HepG2 (cell line): Measurements from ENCODE around the gene DIP2C.

Source experiments
- LRRFIP1 ChIP-seq: sonication (generic); formaldehyde crosslinking; conservative IDR thresholded peaks from 2 replicates; pipeline ENCODE4 v1.4.0; 2020; ENCODE audit warnings: missing genetic modification reagents
- NFYB ChIP-seq: sonication (generic); formaldehyde crosslinking; IDR thresholded peaks from 2 replicates; pipeline ENCODE4 v1.4.0; 2020; ENCODE audit warnings: missing genetic modification reagents
- NR2C2 ChIP-seq: sonication (generic); formaldehyde crosslinking; IDR thresholded peaks from 2 replicates; pipeline ENCODE4 v1.4.0; 2020; ENCODE audit warnings: missing genetic modification reagents, mild to moderate bottlenecking, moderate library complexity, borderline replicate concordance
- SMAD9 ChIP-seq: sonication (generic); formaldehyde crosslinking; IDR thresholded peaks from 2 replicates; pipeline ENCODE4 v1.5.1; 2020; ENCODE audit warnings: mild to moderate bottlenecking, missing genetic modification reagents
- YY1 ChIP-seq: IDR thresholded peaks from 2 replicates; pipeline ENCODE4 v1.6.1; 2011; ENCODE audit warnings: low read length, low read depth, moderate library complexity, mild to moderate bottlenecking; ENCODE audit not compliant: insufficient read depth, insufficient replicate concordance

DNA sequence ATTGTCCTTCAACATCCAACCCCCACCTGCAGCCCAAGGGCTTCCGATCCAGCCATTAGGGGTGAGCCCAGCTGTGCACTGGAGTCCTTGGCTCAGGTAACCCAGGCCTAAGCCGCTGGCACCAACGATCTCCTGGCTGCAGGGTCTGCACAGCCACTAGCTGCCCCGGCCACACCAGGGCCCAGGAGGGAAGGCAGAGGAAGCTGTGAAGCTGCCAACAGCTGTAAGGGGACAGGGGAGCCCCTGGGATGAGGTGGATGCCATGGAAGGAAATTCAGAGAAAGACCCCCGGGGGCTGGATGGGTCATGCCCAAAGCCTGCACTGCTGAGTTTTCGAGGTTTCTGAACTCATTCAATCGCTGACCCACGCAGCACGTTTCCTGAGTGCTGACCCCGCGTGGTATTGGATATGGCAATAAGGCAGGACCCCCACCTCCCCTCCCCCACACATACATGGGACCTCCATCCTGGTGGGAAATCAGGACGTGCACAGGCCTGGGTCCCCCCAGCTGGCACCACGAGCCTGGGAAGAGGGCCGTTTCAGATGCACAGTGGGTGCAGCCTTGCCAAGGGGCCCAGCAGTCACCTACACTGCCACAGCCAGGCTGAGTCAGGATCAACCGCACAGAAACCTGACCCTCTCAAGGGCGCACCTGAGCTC lies 170.3 kb downstream of the DIP2C start:
- TF ChIP-seq LRRFIP1 (CRISPR knock-in tag) = no peak
- no peak for TF ChIP-seq YY1
- TF ChIP-seq NR2C2 = no peak
- no peak for TF ChIP-seq SMAD9
- no peak for TF ChIP-seq NFYB (CRISPR knock-in tag)
